ENCODE results near the gene BCAT1.

Gene BCAT1

DNA sequence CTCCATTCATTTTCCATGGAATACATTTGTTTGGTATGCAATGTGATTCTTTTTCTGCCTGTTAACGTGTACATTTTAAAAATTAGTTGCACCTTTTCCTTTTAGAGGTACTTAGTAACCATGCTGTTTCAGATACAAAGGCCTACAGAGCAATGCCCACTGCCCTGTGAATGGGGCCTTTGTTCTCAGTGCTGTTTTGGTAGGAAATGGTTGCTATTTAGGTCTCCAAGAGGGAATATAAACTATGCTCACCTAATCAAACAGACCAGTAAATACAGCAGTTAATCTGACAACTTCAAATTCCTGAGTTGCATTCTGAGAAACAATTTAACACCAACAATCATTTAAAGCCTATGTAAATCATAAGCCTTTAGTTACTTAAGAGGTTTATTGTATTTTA, 188.7 kb downstream of the BCAT1 start:
- DNase-seq: no peak
